ENCODE measurements around the gene KCNAB1.

The KCNAB1 gene

DNA sequence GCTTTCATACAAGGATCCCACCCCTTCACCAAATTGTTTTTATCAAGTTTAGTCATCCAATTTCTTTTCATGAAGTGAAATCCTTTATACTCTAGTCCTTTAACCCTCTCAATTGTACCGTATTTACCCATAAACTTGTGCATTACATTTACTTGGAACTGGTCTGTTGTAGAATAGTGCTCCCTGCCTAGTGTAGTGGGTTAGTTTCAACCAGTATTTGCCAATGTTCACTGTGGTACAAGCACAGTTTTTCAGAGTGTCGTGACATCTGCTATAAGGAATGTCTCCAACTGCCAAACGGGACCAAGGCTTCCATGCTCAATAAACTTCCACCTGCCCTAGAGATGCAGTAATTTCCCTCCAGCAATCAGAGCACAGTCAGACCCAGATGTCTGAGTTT, 211.9 kb downstream of the KCNAB1 start:
- no peak for DNase-seq

DNA sequence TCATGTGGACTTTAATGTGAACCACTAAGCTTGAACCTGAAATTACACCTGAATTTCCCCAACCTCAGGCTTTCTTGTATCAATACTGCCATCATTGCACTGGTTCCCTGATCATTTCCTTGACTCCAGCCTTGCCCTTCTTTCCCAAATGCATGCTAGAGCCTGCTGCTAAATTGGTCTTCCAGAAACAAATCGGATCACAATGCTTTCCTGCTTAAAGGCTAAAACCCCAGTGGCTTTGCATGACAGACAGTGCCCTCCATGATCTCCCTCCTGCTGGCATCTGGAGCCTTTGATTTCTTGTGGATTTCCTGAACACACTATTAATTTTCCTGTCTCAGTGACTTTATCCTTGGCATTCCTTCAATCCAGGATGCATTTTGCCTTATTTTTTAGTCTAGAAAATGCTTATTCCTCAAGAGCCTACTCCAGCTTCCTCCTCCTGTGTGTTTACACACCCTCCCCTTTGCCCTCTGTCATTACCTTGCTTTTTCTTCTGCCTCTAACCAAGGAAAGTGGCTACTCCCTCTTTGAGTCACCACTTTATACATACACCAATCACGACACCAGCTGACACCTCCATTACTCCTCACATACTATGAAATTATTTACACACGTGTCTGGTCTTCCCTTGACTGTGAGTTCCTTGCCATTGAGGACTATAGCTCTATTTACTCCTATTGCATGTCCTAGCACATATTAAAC, 214.6 kb downstream of the KCNAB1 start:
- no peak for DNase-seq

DNA sequence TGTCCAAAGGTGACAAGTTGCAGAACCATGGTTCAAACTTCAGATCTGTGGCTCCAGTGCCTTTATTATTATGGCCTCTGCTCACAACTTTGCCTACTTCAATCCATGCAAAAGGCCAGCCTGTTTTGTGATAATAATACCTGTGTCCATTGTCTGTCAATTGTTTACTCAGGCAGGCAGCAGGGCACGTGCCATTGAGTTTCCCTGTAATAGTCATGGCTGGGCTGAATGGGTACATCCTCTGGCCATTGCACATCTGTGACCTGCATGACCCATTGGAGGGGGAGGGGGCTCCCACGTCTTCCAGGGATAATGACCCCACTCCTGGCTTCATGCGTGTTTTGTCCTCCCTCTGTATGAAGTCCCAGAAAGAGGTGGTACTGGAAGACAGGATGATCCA, 219.1 kb downstream of the KCNAB1 start:
- DNase-seq = no peak

DNA sequence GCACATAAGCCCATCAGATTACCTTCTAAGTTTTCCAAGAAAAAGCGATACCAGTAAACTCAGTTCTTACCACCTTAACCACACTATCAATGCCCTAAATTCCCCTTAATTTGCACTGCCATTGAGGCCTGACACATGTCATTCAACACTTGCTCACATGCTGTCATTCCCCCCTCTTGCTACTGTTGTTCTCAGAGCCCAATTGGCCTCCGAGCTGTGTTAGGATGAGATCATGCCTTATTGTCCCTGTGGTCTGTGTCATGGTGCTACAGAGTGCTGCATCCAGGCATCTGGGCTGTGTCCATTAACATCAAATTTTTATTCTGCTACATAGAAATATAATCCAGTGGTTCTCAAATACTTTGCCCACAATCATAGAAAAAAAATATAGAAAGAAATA, 221.0 kb downstream of the KCNAB1 start:
- DNase-seq = no peak

DNA sequence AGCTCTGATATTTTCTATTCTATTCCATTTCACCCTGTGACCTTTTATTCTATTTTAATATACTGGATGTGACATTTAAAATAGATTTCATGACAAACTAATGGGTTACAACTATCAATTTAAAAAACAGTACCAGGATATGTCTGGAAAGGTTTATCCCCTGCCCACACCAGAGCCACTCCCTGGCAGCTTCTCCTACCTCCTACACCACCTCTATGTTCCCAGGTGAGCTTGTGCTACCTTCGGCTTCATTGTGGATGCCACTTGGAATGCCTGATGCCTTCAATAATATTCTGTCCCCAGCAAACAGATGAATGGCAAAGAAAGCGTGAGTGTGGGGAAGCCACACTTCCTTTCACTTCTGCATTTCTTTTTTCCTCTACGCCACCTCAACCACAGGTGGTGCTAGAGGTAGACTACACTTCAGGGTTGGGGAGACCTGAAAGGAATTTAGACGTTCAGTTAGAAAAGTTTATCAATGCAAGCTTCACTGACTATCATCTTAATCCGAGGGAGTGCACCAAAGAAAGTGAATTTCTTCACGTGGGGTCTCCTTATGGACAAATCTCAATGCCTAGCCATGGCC, 221.5 kb downstream of the KCNAB1 start:
- no peak for DNase-seq

DNA sequence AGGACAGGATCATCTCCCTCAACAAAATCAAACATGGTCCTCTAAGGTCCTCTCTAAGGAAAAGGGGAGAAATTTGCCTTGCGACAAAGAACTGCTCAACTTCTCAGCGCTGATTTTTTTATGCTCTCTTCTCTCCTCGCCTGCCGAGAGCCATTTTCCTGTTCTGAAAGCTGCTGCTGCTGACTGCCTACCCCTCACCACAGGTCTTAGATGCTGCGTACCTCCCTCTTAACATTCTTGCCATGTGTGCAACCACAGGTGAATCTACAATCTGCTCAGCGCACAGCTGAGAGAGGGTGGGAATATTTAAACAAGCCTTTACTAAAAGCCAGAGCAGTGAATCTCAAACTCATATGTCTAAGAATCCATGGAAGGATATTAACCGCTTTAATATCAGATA, 223.8 kb downstream of the KCNAB1 start:
- DNase-seq = no peak

DNA sequence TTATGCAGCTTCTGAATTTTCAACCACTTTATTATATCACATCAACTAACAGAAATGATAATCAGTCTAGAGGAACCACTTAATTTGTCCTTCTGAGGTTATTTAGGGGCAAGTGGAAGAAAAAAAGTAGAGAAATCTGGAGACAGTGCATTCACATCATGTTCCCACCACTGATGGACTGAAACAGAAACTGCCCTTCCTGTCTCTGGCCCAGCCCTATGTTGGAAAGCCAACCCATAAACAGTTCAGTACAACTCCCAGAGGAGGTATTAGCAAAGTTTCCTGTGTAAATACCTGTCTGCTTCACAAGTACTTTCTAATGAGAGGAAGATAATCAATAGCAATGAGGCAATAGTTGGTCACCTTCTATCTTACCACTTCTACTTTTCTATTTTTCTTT, 228.7 kb downstream of the KCNAB1 start:
- DNase-seq = no peak

DNA sequence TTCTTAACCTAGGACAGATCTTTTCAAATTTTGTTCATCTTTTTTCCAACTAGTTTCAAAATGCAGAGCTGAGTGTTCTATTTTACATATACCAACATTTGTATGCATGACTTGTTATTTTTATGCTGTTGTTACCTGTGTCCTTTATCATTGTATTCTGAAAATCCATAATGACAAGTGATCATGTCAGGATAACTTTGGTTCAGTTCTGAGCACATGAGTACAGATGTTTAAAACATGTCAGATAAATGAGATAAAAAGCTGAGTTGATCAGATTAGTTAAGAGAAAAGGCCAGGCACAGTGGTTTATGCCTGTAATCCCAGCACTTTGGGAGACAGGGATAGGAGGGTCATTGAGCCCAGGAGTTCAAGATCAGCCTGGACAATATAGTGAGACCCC, 229.6 kb downstream of the KCNAB1 start:
- no peak for DNase-seq

DNA sequence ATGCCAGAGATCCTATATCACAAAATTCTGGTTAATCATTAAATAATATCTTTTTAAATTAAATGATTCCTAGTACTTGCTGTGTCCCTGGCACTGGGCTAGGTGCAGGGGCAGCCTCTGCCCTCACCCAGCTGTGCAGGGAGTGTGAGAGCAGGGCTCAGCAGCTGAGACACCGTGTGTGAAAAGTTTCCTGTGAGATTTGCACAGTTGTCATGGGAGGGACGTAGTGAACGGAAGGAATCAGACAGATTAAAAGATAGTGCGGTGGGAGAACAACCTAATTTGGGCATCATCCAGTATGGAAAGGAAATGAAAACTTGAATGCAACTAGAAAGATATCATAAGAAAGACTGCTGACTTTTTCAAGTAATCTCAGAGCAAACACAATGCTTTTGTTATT, 230.4 kb downstream of the KCNAB1 start:
- no peak for DNase-seq

DNA sequence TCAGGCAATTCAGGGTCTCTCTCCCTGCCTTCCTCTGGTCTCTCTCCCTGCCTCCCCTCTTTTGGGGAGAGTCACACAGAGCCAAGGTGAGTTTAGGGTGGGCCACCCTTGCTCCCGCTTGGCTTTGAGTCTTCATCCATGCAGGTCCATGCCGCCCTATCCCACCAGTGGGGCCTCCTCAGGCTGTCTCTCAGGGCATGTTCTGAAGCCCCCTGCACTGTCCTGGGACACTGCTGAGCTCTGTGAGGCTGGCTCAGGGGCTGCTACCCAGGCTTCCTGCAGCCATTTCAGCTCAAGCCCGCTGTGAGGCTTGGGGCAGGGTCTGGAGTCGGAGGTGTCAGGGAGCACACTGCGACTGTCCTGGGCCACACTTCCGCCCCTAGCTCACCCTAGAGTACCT, 231.4 kb downstream of the KCNAB1 start:
- DNase-seq = no peak

DNA sequence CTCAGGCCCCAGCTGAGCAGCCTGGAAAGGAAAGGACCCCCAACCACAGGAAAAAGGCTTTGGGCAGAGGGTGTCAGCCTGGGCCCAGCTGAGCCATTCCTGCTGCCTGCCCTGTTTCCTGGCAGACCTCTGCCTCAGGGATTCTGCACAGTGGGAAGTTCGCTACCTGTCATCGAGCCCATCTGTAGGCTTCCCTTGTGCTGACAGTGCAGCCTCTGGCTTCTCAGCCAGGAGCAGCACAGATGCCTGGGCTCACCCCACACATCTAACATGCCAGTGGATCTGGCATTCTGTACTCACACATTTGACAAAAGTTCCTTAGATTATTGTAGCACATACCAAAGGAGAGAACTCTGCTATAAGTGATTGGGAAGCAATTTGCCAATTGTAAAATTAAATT, 232.3 kb downstream of the KCNAB1 start:
- no peak for DNase-seq

DNA sequence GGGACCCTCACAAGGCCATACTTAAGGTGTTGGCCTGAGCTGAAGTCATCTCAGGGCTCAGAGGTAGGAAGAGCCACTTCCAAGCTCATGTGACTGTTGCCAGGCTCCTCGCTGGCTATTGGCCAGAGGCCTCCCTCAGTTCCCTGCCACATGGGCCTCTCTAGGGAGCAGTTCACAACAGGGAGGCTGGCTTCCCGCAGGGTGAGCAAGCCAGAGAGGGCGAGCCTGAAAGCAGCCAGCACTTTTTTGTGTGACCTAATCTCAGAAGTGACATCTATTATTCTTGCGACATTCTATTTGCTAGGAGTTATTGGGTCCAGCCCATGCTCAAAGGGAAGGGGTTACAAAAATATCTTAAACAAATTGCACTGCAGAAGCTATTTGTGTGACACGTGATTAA, 233.2 kb downstream of the KCNAB1 start:
- no peak for DNase-seq

DNA sequence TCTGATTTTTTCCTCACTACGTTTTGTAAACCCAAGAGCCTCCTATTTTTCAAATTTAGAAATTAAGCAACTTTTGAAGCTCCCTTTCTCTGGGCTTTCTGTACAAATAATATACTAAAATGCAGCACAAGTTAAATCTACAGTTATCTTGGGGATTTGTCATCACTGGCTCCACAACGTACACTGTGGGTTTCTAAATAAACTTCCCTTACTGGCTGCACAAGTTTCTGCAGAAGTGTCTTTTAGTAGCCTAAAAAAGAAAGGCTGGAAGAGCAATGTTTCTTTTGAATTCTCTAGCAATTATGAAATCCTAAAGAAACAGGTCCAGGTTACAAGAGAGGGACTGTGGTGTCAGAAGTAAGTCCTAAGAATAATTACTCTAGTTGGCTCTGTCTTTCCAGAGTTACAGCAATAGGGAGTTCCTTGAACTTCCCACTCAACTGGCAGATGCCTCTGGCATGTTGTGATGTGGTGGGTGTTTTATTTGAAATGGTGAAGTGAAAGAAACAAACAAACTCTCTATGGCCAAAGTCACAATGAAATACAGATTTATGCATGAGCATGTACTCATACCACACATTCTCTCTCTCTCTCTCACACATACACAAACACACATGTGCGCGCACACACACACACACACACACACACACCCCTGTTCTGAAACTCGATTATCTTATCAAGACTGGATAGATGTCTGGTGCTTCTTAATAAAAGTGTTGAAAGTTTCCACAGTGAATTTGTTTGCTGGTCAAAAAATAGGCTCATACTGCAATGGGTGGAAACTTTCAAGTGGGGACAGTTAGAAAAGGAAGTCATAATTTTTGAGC, 236.4 kb downstream of the KCNAB1 start:
- DNase-seq = no peak

DNA sequence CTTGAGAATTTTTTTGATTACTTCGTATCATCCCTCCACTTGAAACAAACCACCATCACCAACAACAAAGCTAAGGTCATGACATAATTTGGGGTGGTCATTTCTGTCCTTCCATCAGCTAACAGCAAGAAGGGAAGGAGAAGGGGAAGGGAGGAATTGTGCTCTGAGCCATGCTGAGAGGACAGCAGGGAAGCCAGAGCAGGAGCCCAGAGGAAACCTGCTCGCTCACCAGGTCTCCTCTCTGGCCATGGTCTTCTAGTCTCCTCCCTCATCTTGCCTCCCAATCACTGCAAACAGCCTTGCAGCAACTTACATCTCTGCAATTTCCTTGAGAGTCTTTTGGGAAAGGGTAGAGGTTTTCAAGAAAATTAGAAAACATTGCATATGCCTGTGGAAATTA, 237.9 kb downstream of the KCNAB1 start:
- DNase-seq = no peak

DNA sequence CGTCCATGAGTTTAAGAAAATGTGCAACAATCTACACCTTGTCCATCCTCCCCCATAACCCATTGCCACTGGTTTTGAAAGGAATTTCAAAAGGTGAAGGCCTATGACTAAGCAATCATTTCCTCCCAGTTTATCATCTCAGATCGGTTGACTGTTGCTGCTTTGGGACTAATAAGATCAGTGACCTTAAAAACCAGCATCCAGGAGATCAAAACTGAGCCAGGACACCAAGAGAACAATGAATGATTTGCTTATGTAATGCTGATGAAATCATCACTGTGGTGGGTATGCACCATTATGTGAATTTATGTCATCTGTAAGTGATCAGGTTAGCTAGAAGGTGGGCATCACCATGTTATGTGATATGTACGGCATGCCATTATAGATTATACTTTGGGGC, 239.0 kb downstream of the KCNAB1 start:
- no peak for DNase-seq

DNA sequence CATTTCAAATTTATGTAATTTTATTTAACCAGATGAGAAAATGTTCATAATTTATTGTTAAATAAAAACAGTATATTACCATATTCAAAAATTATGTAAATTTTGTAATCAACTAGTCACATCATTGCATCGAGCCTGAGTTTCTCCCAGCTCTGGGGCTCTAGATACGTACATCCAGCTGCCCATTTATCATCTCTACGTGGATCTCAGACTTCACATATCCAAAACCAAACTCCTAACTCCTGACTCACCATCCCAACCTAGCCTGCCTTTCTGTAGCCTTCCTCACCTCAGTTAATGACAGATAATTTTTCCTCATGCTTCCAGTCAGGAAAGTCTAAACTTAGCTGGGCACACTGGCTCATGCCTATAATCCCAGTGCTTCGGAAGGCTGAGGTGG, 239.7 kb downstream of the KCNAB1 start:
- no peak for DNase-seq

DNA sequence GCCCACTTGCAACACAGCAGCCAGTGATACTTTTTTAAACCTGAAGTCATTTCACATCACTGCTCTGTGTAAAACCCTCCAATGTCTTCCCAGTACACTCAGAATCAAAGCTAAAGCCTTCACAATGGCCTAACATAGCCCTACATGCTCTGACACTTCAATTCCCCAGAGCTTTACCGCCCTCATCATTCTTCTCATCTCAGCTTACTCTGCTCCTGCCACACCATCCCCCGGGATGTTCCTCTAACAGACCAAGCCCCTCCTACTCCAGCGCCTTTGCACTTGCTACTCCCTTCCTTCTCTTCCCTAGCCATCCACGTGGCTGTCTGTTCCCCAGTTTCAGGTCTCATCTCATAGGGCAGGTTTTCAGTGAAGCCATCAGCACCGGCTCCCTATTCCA, 240.6 kb downstream of the KCNAB1 start:
- no peak for DNase-seq

DNA sequence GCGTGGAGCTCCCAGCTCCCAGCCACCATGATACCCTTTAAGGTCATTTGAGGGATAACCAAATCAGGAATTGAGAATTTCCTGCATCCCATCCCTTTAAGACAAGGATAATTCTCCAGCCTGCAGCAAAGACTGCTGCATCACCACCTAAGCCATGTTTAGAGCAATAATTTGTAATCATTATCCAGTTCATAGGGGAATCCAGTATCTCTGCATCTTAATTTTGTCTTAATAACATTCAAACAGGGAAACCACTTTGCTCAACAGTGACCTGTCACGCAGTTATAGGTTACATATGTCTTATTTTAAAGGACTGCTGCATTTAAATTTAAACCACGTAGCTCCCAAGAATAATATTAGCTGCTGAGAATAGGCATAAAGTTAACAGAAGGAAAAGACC, 246.2 kb downstream of the KCNAB1 start:
- no peak for DNase-seq

DNA sequence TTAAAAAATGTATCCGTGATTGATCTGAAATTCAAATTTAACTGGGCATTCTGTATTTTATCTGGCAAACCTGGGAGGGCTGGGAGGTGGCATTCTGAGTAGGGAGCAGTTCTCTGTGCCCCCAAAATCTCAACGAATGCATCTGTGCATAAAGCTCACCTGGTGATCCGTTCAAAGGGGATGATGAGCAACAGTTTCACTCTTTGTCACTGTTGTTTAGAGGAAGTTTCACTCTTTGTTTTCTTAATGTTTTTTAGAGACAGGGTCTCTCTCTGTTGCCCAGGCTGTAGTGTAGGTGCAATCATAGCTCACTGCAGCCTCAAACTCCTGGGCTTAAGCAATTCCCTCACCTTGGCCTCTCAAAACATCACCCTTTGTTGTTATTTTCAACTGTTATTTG, 247.8 kb downstream of the KCNAB1 start:
- DNase-seq = no peak

DNA sequence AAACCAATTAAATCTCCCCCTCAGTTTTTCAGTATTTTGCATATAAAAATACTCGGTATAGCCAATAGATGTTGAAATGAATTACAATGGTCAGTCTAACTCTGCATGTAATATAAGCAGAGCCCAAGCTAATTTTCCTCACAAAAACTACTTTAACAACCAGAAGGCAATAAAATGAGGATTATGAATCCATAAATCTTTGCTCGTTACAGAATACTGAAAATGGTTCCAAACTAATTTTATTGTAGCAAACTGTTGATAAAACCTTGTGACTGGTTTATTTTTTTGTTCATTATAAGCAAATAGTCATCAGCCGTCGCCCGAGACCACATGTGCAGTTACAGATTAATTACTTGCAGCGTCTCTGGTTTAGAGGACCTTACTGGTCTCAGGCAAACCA, 251.3 kb downstream of the KCNAB1 start:
- no peak for DNase-seq

DNA sequence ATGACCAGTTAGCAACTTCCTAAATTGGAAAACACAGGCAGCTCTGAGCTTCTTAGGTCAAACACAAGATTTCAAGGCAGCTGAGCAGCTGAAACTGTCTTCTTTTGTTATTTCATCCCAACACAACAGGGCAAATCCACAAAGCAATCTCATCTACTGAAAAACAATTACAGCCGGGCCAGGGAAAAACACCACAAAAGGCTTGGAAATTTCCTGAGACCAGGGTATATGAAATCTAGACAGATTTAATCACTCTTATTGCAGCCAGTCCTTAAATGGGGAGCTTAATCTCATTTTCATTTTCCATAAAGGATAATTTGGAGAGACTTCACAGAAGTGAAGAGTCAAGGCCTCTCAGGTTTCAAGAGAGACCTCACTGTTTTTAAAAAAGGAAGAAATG, 252.7 kb downstream of the KCNAB1 start:
- no peak for DNase-seq

DNA sequence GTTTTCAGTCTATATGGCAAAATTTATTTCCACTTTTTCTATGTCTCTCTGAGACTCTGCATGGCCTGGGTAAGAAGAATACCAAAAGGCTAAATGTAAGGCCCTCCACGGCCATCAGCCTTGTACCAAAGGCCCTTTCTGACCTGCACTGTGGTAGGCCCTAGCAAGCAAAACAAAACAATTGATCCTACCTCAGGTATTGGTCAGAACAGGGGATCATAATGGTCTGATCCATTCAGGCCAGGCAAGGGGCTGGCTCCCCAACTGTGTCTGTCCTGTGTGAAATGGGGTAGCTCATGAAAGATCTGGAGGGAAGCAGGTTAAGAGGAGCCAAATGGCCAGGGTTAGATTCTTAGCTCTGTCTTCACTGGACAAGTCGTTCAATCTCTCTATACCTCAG, 253.3 kb downstream of the KCNAB1 start:
- no peak for DNase-seq

DNA sequence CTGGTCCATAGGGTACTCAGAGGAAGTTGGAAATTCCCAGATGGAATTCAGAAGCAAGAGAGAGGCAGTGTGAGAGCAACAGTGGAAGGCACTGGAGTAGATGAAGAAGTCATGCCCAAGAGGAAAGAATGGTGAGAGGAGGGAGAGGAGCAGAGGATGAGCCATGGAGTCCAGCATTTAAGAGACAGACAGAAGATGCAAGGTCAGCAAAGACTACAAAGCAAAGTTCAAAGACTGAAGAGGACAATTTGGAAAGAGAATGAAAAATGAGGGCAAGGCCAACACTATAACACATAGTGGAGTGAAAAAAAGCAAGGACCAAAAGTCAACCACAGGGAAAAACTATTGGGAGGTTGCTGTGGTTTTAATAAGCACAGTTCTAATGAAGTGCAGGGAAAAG, 255.8 kb downstream of the KCNAB1 start:
- no peak for DNase-seq

DNA sequence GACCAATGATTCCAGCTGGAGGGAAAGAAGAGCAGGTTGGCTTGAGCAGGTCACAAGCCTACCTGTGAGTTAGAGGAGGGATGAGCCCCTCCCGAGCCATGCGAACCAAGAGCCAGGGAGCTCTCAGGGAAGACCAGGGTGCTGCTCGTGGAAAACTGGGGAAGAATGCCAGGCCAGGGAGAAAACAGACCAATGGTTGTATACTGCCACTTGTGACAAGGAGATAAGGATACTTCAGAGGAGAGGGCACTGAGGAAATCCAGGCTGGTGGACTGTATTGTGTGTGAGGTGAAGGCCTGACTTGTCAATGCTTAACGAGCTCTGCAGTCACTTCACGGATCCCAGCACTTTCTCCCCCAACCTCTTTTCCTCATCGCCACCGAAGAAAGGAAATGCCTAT, 256.9 kb downstream of the KCNAB1 start:
- DNase-seq = no peak

All from CD4-positive, alpha-beta T cell treated with Interleukin-10 for 1 hour (primary cell).